ENCODE results near the gene LYRM9.

The LYRM9 gene

GRCh38 chr17:27892866-27893769 lies at the start of gene LYRM9:
Gene LYRM9 (minus strand): TSS chr17:27893365. CDS start chr17:27882694, 10,671 bp downstream.
- peak within 1 kb of the TSS; percentile 53 to 62 for H3K4me3 ChIP-seq (replicated peaks in 1 of 2; ENCODE audit: low read depth in 2 of 2, low read length in 2 of 2)
- peak; percentile 85 to 91 for DNase-seq (ENCODE audit: low read depth in 2 of 2)
- peak; percentile 68 for TF ChIP-seq CTCF (IDR thresholded peaks at IDR 0.05; ENCODE audit: low read depth, low read length)

GRCh38 chr17:27940503-27941428 lies 47.6 kb upstream of the LYRM9 start:
- no peak overlapping the region for H3K4me3 ChIP-seq (replicated peaks in 1 of 2; ENCODE audit: low read depth in 2 of 2, low read length in 2 of 2)
- TF ChIP-seq CTCF (IDR thresholded peaks at IDR 0.05; ENCODE audit: low read depth, low read length): no peak
- DNase-seq (ENCODE audit: low read depth in 2 of 2): no peak

- no peak for TF ChIP-seq CTCF (IDR thresholded peaks at IDR 0.05; ENCODE audit: low read depth, low read length)
- DNase-seq (ENCODE audit: low read depth in 2 of 2): no peak
- no peak overlapping the region for H3K4me3 ChIP-seq (replicated peaks in 1 of 2; ENCODE audit: low read depth in 2 of 2, low read length in 2 of 2)
Observed at GRCh38 chr17:27939474-27940465, 46.6 kb upstream of the LYRM9 start.

GRCh38 chr17:27938864-27939263 lies 45.7 kb upstream of the LYRM9 start:
- no peak for TF ChIP-seq CTCF (IDR thresholded peaks at IDR 0.05; ENCODE audit: low read depth, low read length)
- H3K4me3 ChIP-seq (replicated peaks in 1 of 2; ENCODE audit: low read depth in 2 of 2, low read length in 2 of 2): no peak overlapping the region
- DNase-seq (ENCODE audit: low read depth in 2 of 2): no peak

- no peak for DNase-seq (ENCODE audit: low read depth in 2 of 2)
- no peak for TF ChIP-seq CTCF (IDR thresholded peaks at IDR 0.05; ENCODE audit: low read depth, low read length)
- no peak overlapping the region for H3K4me3 ChIP-seq (replicated peaks in 1 of 2; ENCODE audit: low read depth in 2 of 2, low read length in 2 of 2)
Observed at GRCh38 chr17:27938241-27938640, 45.1 kb upstream of the LYRM9 start.

All from cardiac fibroblast (primary cell).